GM10266 (cell line): ENCODE data around the gene DHFR.

Source experiments
- DNase-seq: peaks from one replicate; pipeline ENCODE4 v3.0.0; 2012; ENCODE audit errors: extremely low spot score
- CTCF ChIP-seq: IDR thresholded peaks from 2 replicates; pipeline ENCODE4 v1.5.1; 2012; ENCODE audit warnings: mild to moderate bottlenecking, low read depth; ENCODE audit not compliant: control insufficient read depth, insufficient read depth; ENCODE audit errors: missing control alignments

The DHFR gene

GRCh38 chr5:80697100-80697499, 42.3 kb upstream of the DHFR start:
- no peak for TF ChIP-seq CTCF
- no peak for DNase-seq

GRCh38 chr5:80696450-80696849, 41.7 kb upstream of the DHFR start:
- DNase-seq, result no peak
- no peak for TF ChIP-seq CTCF

GRCh38 chr5:80695666-80696065, 40.9 kb upstream of the DHFR start:
- no peak for DNase-seq
- no peak for TF ChIP-seq CTCF

GRCh38 chr5:80689627-80690026, 34.8 kb upstream of the DHFR start:
- TF ChIP-seq CTCF, result no peak
- no peak for DNase-seq

- no peak for DNase-seq
- TF ChIP-seq CTCF, result no peak
Measured at GRCh38 chr5:80688648-80689420, 34.1 kb upstream of the DHFR start.

- DNase-seq, result no peak
- no peak for TF ChIP-seq CTCF
Measured at GRCh38 chr5:80686757-80687156, 32.0 kb upstream of the DHFR start.

GRCh38 chr5:80676706-80677105, 21.9 kb upstream of the DHFR start:
- no peak for DNase-seq
- TF ChIP-seq CTCF, result no peak
